SK-N-SH (cell line): ENCODE results near the gene C1RL. TPM values are rescaled to one million over a fixed set of nuclear protein-coding genes. Genes with fewer than 3 reads are reported as not detected.

Experiments
- CTCF ChIA-PET: fragments of 300-600, 350-600 bp; formaldehyde crosslinking; extraction: SDS; loops from one replicate; lab custom pipeline; 2021; lab: Yijun Ruan, JAX
- POLR2A ChIA-PET: fragments of 350-600 bp; sonication (Branson Sonifier 250); formaldehyde crosslinking; extraction: SDS; loops from one replicate; lab custom pipeline; 2020; ENCODE audit warnings: antibody characterized with exemption, inconsistent platforms; lab: Yijun Ruan, JAX
- DNase-seq: peaks from one replicate; pipeline ENCODE4 v3.0.0; 2012
- H2AFZ ChIP-seq: fragments of 200-600 bp; sonication (generic); 2 replicates; pipeline ENCODE4 v1.8.1; 2016; ENCODE audit warnings: antibody characterized with exemption, mild to moderate bottlenecking, low read depth
- H3F3A ChIP-seq: fragments of 200-600 bp; sonication (generic); replicated peaks from 2 replicates; pipeline ENCODE3; 2016; ENCODE audit warnings: antibody characterized with exemption, mild to moderate bottlenecking; ENCODE audit not compliant: insufficient read depth
- H3K27ac ChIP-seq, 2 experiments: fragments of 200-500 bp in 1 of 2; fragments of 200-600 bp in 1 of 2; sonication (Bioruptor generic) in 1 of 2; sonication (generic), shearing (Covaris generic) in 1 of 2; 2 replicates each; pipeline versions ENCODE4 v1.5.1 to v1.6.1; 2014 to 2016; ENCODE audit warnings: low read depth in 2 of 2, inconsistent platforms in 1 of 2, low read length in 1 of 2, mild to moderate bottlenecking in 1 of 2, mixed read lengths in 1 of 2
- H3K27me3 ChIP-seq: fragments of 200-600 bp; sonication (generic), shearing (Covaris generic); 2 replicates; pipeline ENCODE4 v1.6.1; 2016; ENCODE audit warnings: mixed run types; ENCODE audit not compliant: insufficient read depth
- H3K36me3 ChIP-seq, 2 experiments: fragments of 200-500 bp in 1 of 2; fragments of 200-600 bp in 1 of 2; sonication (Bioruptor generic) in 1 of 2; sonication (generic) in 1 of 2; replicated peaks in 1 of 2; 2 replicates each; pipeline versions ENCODE3 to v1.5.1; 2014 to 2016; ENCODE audit warnings: low read length in 1 of 2, mild to moderate bottlenecking in 1 of 2; ENCODE audit not compliant: insufficient read depth in 2 of 2, control insufficient read depth in 1 of 2
- H3K4me1 ChIP-seq, 2 experiments: fragments of 200-500 bp in 1 of 2; fragments of 200-600 bp in 1 of 2; sonication (Bioruptor generic) in 1 of 2; sonication (generic), shearing (Covaris generic) in 1 of 2; 2 replicates each; pipeline versions ENCODE4 v1.5.1 to v1.6.1; 2014 to 2016; ENCODE audit warnings: low read depth in 1 of 2, low read length in 1 of 2, mixed run types in 1 of 2; ENCODE audit not compliant: insufficient read depth in 2 of 2, control insufficient read depth in 1 of 2
- H3K4me2 ChIP-seq: fragments of 200-600 bp; sonication (generic), shearing (Covaris generic); 2 replicates; pipeline ENCODE4 v1.6.1; 2017; ENCODE audit warnings: mixed run types
- H3K4me3 ChIP-seq, 2 experiments: fragments of 200-500 bp in 1 of 2; fragments of 200-600 bp in 1 of 2; sonication (Bioruptor generic) in 1 of 2; sonication (generic), shearing (Covaris generic) in 1 of 2; 2 replicates each; pipeline versions ENCODE4 v1.5.1 to v1.8.1; 2014 to 2016; ENCODE audit warnings: low read depth in 2 of 2, inconsistent platforms in 1 of 2, low read length in 1 of 2, mild to moderate bottlenecking in 1 of 2, mixed read lengths in 1 of 2, moderate library complexity in 1 of 2
- H3K79me2 ChIP-seq: fragments of 200-600 bp; sonication (generic); 2 replicates; pipeline ENCODE4 v1.8.1; 2017; ENCODE audit warnings: mild to moderate bottlenecking; ENCODE audit not compliant: insufficient read depth
- H3K9ac ChIP-seq: fragments of 200-600 bp; sonication (generic); 2 replicates; pipeline ENCODE4 v1.6.1; 2017; ENCODE audit warnings: mixed run types
- H3K9me2 ChIP-seq: fragments of 200-600 bp; sonication (generic); 2 replicates; pipeline ENCODE4 v1.6.1; 2017; ENCODE audit warnings: mixed run types
- H3K9me3 ChIP-seq: fragments of 200-600 bp; sonication (generic); 2 replicates; pipeline ENCODE4 v1.6.1; 2017; ENCODE audit warnings: mixed run types, mild to moderate bottlenecking, moderate library complexity
- H4K20me1 ChIP-seq: fragments of 200-600 bp; sonication (generic); 2 replicates; pipeline ENCODE4 v1.6.1; 2017; ENCODE audit warnings: mild to moderate bottlenecking, mixed run types; ENCODE audit not compliant: insufficient read depth
- CHD2 ChIP-seq: fragments of 150-350 bp; IDR thresholded peaks from 2 replicates; pipeline ENCODE4 v1.6.1; 2018; ENCODE audit warnings: low read length; ENCODE audit not compliant: partially characterized antibody
- CTCF ChIP-seq: fragments of 200-600 bp; sonication (generic); IDR thresholded peaks from 2 replicates; pipeline ENCODE4 v1.6.1; 2017; ENCODE audit warnings: antibody characterized with exemption, mild to moderate bottlenecking, moderate library complexity
- EP300 ChIP-seq, 2 experiments: IDR thresholded peaks; 2 replicates each; pipeline versions ENCODE4 v1.4.0 to v1.6.1; 2012; ENCODE audit warnings: borderline replicate concordance in 1 of 2, low read depth in 1 of 2, low read length in 1 of 2
- EZH2phosphoT487 ChIP-seq: fragments of 200-600 bp; sonication (generic); IDR thresholded peaks from 2 replicates; pipeline ENCODE4 v1.6.1; 2017; ENCODE audit warnings: low read depth, mixed run types, mild to moderate bottlenecking, antibody characterized with exemption, moderate library complexity, borderline replicate concordance
- GATA2 ChIP-seq: sonication (generic); formaldehyde crosslinking; IDR thresholded peaks from 2 replicates; pipeline ENCODE4 v1.5.0; 2020; ENCODE audit warnings: mild to moderate bottlenecking, missing genetic modification reagents
- JUND ChIP-seq: IDR thresholded peaks from 2 replicates; pipeline ENCODE4 v1.4.0; 2012
- NRF1 ChIP-seq: IDR thresholded peaks from 2 replicates; pipeline ENCODE4 v1.6.1; 2012; ENCODE audit warnings: low read depth, mild to moderate bottlenecking, low read length
- RFX5 ChIP-seq: IDR thresholded peaks from 2 replicates; pipeline ENCODE4 v1.6.1; 2012; ENCODE audit warnings: mild to moderate bottlenecking, improper control_type of control experiment, low read length
- RXRA ChIP-seq: IDR thresholded peaks from 2 replicates; pipeline ENCODE4 v1.4.0; 2012; ENCODE audit warnings: low read depth, mild to moderate bottlenecking, borderline replicate concordance
- SMC3 ChIP-seq: IDR thresholded peaks from 2 replicates; pipeline ENCODE4 v1.6.1; 2012; ENCODE audit warnings: low read depth, low read length, improper control_type of control experiment
- TCF12 ChIP-seq: IDR thresholded peaks from 2 replicates; pipeline ENCODE4 v1.4.0; 2012
- YY1 ChIP-seq: IDR thresholded peaks from 2 replicates; pipeline ENCODE4 v1.4.0; 2012; ENCODE audit warnings: low read depth, mild to moderate bottlenecking
- WGBS: methylation state at CpG from one replicate; pipeline ENCODE4 v1.1.6; 2017; ENCODE audit warnings: low lambda C conversion rate; 5-methylcytosine and 5-hydroxymethylcytosine counted together
- polyA plus RNA-seq, 3 experiments: library from polyadenylated mRNA; depleted of rRNA; stranded (reverse); fragments of >200 nt; gene quantifications; 2 replicates each; pipeline ENCODE4 v1.2.3, GENCODE V29; 2012
- TF ChIP-seq, protein P1 (sequence below): IDR thresholded peaks from 2 replicates; pipeline ENCODE4 v1.6.1; 2012; ENCODE audit warnings: mild to moderate bottlenecking, low read depth, low read length, moderate library complexity
- TF ChIP-seq, protein P2 (sequence below): IDR thresholded peaks from 2 replicates; pipeline ENCODE4; 2012

The C1RL gene
- polyA plus RNA-seq, 1 of the 3 experiments (the other 2 are of a cell fraction) = 8.3 TPM

GRCh38 chr12:7076493-7076892 is 32.5 kb downstream of the C1RL start (continued):
- TF ChIP-seq CTCF = no peak
- no peak for TF ChIP-seq CHD2

- POLR2A ChIA-PET = no interaction called here
- H3K36me3 ChIP-seq = no peaks in the 10 kb centered on the region
- peaks cover 0 to 3% of the 10 kb centered on the region in 2 experiments; a peak in 1 of 4 replicates for H3K4me1 ChIP-seq
- no peak overlapping the region for H3K4me2 ChIP-seq
- H3K9me3 ChIP-seq = no peaks in the 10 kb centered on the region
- WGBS = 56% methylated on average over 3 of the region's 3 CpGs
- DNase-seq = no peak
- no peak overlapping the region for H3K9ac ChIP-seq
- H3F3A ChIP-seq = peaks cover 7% of the 10 kb centered on the region
- no peaks in the 10 kb centered on the region for H4K20me1 ChIP-seq
- no peak overlapping the region for H2AFZ ChIP-seq
- TF ChIP-seq TCF12 (no peak), RXRA (no peak), EZH2phosphoT487 (no peak), GATA2 (CRISPR knock-in tag) (no peak), NRF1 (no peak), YY1 (no peak), RFX5 (no peak), EP300 (IDR thresholded peaks at IDR 0.05; ENCODE audit: borderline replicate concordance in 1 of 2, low read depth in 1 of 2, low read length in 1 of 2) (no peak), JUND (no peak), SMC3 (no peak)
- TF ChIP-seq, protein P1, sequence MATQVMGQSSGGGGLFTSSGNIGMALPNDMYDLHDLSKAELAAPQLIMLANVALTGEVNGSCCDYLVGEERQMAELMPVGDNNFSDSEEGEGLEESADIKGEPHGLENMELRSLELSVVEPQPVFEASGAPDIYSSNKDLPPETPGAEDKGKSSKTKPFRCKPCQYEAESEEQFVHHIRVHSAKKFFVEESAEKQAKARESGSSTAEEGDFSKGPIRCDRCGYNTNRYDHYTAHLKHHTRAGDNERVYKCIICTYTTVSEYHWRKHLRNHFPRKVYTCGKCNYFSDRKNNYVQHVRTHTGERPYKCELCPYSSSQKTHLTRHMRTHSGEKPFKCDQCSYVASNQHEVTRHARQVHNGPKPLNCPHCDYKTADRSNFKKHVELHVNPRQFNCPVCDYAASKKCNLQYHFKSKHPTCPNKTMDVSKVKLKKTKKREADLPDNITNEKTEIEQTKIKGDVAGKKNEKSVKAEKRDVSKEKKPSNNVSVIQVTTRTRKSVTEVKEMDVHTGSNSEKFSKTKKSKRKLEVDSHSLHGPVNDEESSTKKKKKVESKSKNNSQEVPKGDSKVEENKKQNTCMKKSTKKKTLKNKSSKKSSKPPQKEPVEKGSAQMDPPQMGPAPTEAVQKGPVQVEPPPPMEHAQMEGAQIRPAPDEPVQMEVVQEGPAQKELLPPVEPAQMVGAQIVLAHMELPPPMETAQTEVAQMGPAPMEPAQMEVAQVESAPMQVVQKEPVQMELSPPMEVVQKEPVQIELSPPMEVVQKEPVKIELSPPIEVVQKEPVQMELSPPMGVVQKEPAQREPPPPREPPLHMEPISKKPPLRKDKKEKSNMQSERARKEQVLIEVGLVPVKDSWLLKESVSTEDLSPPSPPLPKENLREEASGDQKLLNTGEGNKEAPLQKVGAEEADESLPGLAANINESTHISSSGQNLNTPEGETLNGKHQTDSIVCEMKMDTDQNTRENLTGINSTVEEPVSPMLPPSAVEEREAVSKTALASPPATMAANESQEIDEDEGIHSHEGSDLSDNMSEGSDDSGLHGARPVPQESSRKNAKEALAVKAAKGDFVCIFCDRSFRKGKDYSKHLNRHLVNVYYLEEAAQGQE = no peak
- TF ChIP-seq, protein P2, sequence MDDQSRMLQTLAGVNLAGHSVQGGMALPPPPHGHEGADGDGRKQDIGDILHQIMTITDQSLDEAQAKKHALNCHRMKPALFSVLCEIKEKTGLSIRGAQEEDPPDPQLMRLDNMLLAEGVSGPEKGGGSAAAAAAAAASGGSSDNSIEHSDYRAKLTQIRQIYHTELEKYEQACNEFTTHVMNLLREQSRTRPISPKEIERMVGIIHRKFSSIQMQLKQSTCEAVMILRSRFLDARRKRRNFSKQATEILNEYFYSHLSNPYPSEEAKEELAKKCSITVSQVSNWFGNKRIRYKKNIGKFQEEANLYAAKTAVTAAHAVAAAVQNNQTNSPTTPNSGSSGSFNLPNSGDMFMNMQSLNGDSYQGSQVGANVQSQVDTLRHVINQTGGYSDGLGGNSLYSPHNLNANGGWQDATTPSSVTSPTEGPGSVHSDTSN = no peak
- CTCF ChIA-PET = interaction anchor here (0.9 to 1.8 kb wide), 5 partner anchors 12 to 33 kb away, joined by 3 to 7 read pairs (median 3); partner anchors contain the start of gene C1RL
- no peak overlapping the region for H3K4me3 ChIP-seq
- H3K27ac ChIP-seq = no peak overlapping the region
- peaks cover 11% of the 10 kb centered on the region; the same call in 1 of the 2 replicates for H3K27me3 ChIP-seq
- no peaks in the 10 kb centered on the region for H3K9me2 ChIP-seq
- H3K79me2 ChIP-seq = no peaks in the 10 kb centered on the region
These were observed 33.1 kb downstream of the C1RL start for GRCh38 chr12:7075939-7076338.
